Lung (tissue), 12 donors: Measurements from ENCODE around the gene ITGB2. TPM values are rescaled to one million over a fixed set of nuclear protein-coding genes. Genes with fewer than 3 reads are reported as not detected.

Experiments
- ATAC-seq: fragments of 200-7000 bp; cut with Tn5 transposase; one replicate; pipeline ENCODE4 v1.9.1; 2020; ENCODE audit warnings: moderate number of reproducible peaks; ENCODE audit not compliant: insufficient read depth, low FRiP score
- DNase-seq, 3 donors: peaks; one replicate each; pipeline ENCODE4 v3.0.0-alpha.2; 2013 to 2017
- H3K27ac ChIP-seq, 2 donors: one replicate each; pipeline ENCODE4 v1.5.1; 2013; ENCODE audit warnings: mild to moderate bottlenecking in 2 of 2, moderate library complexity in 2 of 2, control low read depth in 1 of 2, inconsistent platforms in 1 of 2, low read depth in 1 of 2, low read length in 1 of 2
- H3K27me3 ChIP-seq, 3 donors: one replicate each; pipeline ENCODE4 v1.5.1; 2013; ENCODE audit warnings: low read length in 2 of 3; ENCODE audit not compliant: control insufficient read depth in 3 of 3, insufficient read depth in 3 of 3
- H3K36me3 ChIP-seq, 4 donors: one replicate each; pipeline ENCODE4 v1.5.1; 2013; ENCODE audit warnings: low read length in 4 of 4, mild to moderate bottlenecking in 1 of 4, moderate library complexity in 1 of 4; ENCODE audit not compliant: control insufficient read depth in 4 of 4, insufficient read depth in 4 of 4
- H3K4me1 ChIP-seq, 5 donors: one replicate each; pipeline ENCODE4 v1.5.1; 2013; ENCODE audit warnings: low read length in 5 of 5, mild to moderate bottlenecking in 2 of 5, moderate library complexity in 1 of 5; ENCODE audit not compliant: control insufficient read depth in 5 of 5, insufficient read depth in 5 of 5
- H3K4me3 ChIP-seq: one replicate; pipeline ENCODE4 v1.5.1; 2013; ENCODE audit warnings: mild to moderate bottlenecking, control low read depth, moderate library complexity
- H3K9ac ChIP-seq, 2 donors: one replicate each; pipeline ENCODE4 v1.5.1; 2013; ENCODE audit warnings: low read length in 2 of 2, control low read depth in 1 of 2; ENCODE audit not compliant: insufficient read depth in 1 of 2
- H3K9me3 ChIP-seq, 4 donors: one replicate each; pipeline ENCODE4 v1.5.1; 2013; ENCODE audit warnings: low read length in 3 of 4, mild to moderate bottlenecking in 1 of 4, moderate library complexity in 1 of 4; ENCODE audit not compliant: control insufficient read depth in 4 of 4, insufficient read depth in 3 of 4
- WGBS, 2 donors: extraction: QIAGEN DNeasy Blood & Tissue Kit; methylation state at CpG; one replicate each; pipeline ENCODE4 v1.1.7; 2013; 5-methylcytosine and 5-hydroxymethylcytosine counted together
- polyA plus RNA-seq, 2 donors: library from polyadenylated mRNA; stranded (reverse); fragments of 200-250 nt; gene quantifications; one replicate each; pipeline ENCODE4 v1.2.1, GENCODE V29; 2013
- total RNA-seq, 2 donors: library from RNA; depleted of rRNA in 1 of 2; stranded (reverse); fragments of >200 nt in 1 of 2; gene quantifications; one replicate each; pipeline ENCODE4 v1.2.1, GENCODE V29; 2014 to 2021
- TF ChIP-seq, protein P1 (sequence below): IDR thresholded peaks from 2 replicates; pipeline ENCODE4 v1.5.1; 2012; ENCODE audit warnings: mild to moderate bottlenecking; ENCODE audit errors: control extremely low read depth, extremely low read depth
- donor health status: control.
- donor health status: control.
- donor health status: Bipolar disorder and iron deficiency.
- donor health status: healthy.
- donor health status: DM: yes; HTN: yes; CAD: no.

Gene ITGB2
- total and polyA plus RNA-seq, 4 donors: 52.9 to 376 (median 187) TPM

DNA sequence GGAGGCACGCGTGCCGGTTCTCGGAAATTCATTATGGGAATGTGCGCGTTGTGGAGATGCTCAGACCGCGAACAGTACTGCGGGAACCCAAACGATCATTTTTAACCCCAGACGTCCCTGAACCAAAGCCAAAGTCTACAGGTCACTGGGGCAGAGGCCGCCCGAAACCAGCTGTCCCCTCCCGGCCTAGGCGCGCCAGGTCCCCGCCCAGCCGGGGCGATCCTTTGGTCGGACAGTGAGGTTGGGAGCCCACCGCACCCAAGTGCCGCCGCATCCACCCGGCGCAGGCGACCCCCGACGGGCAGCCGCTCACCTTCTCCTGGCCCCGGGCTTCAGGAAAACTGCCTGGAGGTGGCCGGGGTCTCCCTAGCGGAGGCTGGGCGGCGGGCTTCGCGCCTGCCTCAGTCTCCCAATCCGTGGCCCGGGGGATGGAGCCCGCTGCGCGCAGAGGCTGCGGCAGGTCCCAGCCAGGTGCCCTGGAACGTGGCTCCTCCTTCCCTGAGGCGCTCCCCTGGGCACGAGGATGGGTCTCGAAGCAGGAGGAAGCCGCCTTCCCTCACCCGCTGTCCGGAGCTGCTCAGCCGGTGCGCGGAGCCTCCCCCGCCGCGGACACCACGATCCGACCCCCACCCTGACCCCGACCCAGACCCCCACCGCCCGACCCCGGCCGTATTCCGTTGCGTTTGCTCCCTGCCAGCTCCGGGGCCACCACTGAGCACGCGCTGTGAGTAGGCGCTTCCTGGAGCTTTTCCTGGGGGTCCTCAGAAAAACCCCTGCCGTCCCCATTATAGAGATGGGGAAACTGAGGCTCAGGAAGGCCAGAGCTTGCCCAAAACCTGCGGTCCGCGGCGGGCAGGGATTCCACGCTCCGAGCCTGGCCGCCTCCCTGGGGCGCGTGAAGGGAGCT, 11.1 kb upstream of the ITGB2 start:
- Histone ChIP-seq H3K4me3 (no peak overlapping the region), H3K27me3 (peaks cover 0 to 43% (median 33%) of the 10 kb centered on the region in 3 donors), H3K9me3 (peaks cover 0 to 4% (median 0%) of the 10 kb centered on the region in 4 donors), H3K36me3 (no peaks in the 10 kb centered on the region), H3K9ac (no peak overlapping the region), H3K4me1 (peaks cover 0 to 22% (median 6%) of the 10 kb centered on the region in 5 donors), H3K27ac (peak overlapping the region in 1 of 2 donors; percentile 49)
- DNase-seq (no peak), ATAC-seq (no peak)
- WGBS, 2 donors: 1 to 2% methylated on average over 69 to 78 of the region's 78 CpGs
- TF ChIP-seq, protein P1, sequence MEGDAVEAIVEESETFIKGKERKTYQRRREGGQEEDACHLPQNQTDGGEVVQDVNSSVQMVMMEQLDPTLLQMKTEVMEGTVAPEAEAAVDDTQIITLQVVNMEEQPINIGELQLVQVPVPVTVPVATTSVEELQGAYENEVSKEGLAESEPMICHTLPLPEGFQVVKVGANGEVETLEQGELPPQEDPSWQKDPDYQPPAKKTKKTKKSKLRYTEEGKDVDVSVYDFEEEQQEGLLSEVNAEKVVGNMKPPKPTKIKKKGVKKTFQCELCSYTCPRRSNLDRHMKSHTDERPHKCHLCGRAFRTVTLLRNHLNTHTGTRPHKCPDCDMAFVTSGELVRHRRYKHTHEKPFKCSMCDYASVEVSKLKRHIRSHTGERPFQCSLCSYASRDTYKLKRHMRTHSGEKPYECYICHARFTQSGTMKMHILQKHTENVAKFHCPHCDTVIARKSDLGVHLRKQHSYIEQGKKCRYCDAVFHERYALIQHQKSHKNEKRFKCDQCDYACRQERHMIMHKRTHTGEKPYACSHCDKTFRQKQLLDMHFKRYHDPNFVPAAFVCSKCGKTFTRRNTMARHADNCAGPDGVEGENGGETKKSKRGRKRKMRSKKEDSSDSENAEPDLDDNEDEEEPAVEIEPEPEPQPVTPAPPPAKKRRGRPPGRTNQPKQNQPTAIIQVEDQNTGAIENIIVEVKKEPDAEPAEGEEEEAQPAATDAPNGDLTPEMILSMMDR: no peak

GRCh38 chr21:44931137-44931500, 10.4 kb upstream of the ITGB2 start:
- no peak for ATAC-seq

DNA sequence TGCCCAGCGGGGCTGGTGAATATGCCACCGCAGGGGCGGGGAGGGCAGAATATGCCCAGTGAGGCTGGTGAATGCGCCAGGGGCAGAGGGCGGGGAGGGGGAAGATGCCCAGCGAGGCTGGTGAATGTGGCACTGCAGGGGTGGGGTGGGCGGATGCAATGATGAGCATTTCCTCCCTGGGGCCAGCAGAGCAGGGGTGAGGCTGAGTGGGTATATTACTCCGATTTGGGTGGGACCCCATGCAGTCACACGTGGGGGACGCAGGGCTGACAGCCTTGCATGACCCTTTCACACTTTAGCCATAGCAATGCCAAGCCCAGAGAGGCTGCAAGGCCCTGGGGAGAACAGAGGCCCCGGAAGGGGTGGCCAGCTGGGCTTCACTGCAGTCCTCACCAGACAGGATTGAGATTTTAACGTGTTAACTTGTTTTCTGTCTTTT, 9.9 kb upstream of the ITGB2 start:
- ATAC-seq (no peak), DNase-seq (no peak)
- peaks cover 0 to 22% (median 6%) of the 10 kb centered on the region in 5 donors for H3K4me1 ChIP-seq
- H3K36me3 ChIP-seq: no peaks in the 10 kb centered on the region
- WGBS, 2 donors: 28 to 31% methylated on average over 11 to 12 of the region's 12 CpGs
- no peak overlapping the region for H3K27ac ChIP-seq
- no peak overlapping the region for H3K4me3 ChIP-seq
- H3K9ac ChIP-seq: no peak overlapping the region
- peaks cover 0 to 45% (median 33%) of the 10 kb centered on the region in 3 donors for H3K27me3 ChIP-seq
- peaks cover 0 to 4% (median 0%) of the 10 kb centered on the region in 4 donors for H3K9me3 ChIP-seq
- TF ChIP-seq, protein P1: no peak

More at GRCh38 chr21:44931137-44931500, 10.4 kb upstream of the ITGB2 start:
- Histone ChIP-seq H3K4me3 (no peak overlapping the region), H3K36me3 (no peaks in the 10 kb centered on the region), H3K27me3 (peaks cover 0 to 45% (median 33%) of the 10 kb centered on the region in 3 donors), H3K27ac (no peak overlapping the region), H3K4me1 (peaks cover 0 to 22% (median 6%) of the 10 kb centered on the region in 5 donors), H3K9ac (no peak overlapping the region), H3K9me3 (peaks cover 0 to 4% (median 0%) of the 10 kb centered on the region in 4 donors)
- DNase-seq: peak in 1 of 3 donors; percentile 40
- TF ChIP-seq, protein P1: no peak
- 0 to 2% methylated on average over 14 to 19 of the region's 19 CpGs for WGBS, 2 donors
